ENCODE data around the gene SLIT3. TPM values are rescaled to one million over a fixed set of nuclear protein-coding genes. Genes with fewer than 3 reads are reported as not detected.

Gene SLIT3
- total and polyA plus RNA-seq, 2 experiments from 2014 or later: 58.4 to 96.7 TPM

DNA sequence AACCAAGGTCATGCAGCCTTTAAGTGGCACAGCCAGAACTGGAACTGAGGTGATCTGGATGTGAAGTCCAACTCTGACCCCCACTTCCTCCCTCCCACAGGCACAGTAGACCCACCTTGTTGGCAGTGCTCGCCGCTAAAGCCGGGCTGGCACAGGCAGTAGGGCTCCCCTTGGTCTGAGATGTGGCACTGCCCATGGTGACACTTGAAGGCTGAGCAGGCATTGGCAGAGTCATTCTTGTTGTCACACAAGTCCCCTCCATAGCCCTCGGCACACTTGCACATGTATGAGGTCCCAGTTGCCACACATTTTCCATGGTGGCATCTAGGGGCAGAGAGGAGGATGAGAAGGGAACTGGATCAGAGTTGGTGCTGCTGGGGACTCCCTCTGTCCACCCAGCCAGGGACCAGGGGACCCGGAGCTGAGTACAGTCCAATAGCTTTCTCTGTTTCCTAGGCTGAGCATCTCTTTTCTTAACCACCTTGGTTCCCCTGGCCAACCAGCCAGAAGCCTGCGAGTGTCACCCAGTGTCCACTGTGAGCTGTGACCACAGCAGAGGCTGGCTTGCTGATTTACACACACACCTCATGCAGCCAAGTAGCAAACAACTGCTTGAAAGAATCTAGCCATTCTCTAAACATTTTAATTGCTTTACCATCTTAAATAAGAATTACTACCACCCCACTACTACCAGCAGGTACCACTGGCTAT is 631.1 kb downstream of the SLIT3 start:
- Histone ChIP-seq H3K4me3 (no peak overlapping the region), H3K27ac (no peak overlapping the region), H2AFZ (no peak overlapping the region), H3K27me3 (no peaks in the 10 kb centered on the region), H4K20me1 (ENCODE audit: insufficient read depth, poor library complexity, severe bottlenecking) (no peaks in the 10 kb centered on the region), H3K9me2 (replicated peaks; ENCODE audit: insufficient read depth) (no peaks in the 10 kb centered on the region), H3K79me2 (no peaks in the 10 kb centered on the region), H3K4me2 (no peak overlapping the region), H3K36me3 (replicated peaks; ENCODE audit: insufficient read depth, low read depth) (no peaks in the 10 kb centered on the region), H3K4me1 (ENCODE audit: insufficient read depth) (no peaks in the 10 kb centered on the region), H3K9me3 (ENCODE audit: low read depth) (no peaks in the 10 kb centered on the region)
- no peak for DNase-seq (ENCODE audit: low spot score)
- WGBS (ENCODE audit: low lambda C conversion rate, missing lambda C conversion rate): 99% methylated on average over 6 of the region's 6 CpGs
- TF ChIP-seq, protein P1, sequence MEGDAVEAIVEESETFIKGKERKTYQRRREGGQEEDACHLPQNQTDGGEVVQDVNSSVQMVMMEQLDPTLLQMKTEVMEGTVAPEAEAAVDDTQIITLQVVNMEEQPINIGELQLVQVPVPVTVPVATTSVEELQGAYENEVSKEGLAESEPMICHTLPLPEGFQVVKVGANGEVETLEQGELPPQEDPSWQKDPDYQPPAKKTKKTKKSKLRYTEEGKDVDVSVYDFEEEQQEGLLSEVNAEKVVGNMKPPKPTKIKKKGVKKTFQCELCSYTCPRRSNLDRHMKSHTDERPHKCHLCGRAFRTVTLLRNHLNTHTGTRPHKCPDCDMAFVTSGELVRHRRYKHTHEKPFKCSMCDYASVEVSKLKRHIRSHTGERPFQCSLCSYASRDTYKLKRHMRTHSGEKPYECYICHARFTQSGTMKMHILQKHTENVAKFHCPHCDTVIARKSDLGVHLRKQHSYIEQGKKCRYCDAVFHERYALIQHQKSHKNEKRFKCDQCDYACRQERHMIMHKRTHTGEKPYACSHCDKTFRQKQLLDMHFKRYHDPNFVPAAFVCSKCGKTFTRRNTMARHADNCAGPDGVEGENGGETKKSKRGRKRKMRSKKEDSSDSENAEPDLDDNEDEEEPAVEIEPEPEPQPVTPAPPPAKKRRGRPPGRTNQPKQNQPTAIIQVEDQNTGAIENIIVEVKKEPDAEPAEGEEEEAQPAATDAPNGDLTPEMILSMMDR (IDR thresholded peaks at IDR 0.05; ENCODE audit: poor library complexity): no peak
- TF ChIP-seq EZH2 (IDR thresholded peaks at IDR 0.05; ENCODE audit: borderline replicate concordance): no peak
- no peak for TF ChIP-seq EZH2phosphoT487 (IDR thresholded peaks at IDR 0.05; ENCODE audit: low read depth, severe bottlenecking, unreplicated experiment)

DNA sequence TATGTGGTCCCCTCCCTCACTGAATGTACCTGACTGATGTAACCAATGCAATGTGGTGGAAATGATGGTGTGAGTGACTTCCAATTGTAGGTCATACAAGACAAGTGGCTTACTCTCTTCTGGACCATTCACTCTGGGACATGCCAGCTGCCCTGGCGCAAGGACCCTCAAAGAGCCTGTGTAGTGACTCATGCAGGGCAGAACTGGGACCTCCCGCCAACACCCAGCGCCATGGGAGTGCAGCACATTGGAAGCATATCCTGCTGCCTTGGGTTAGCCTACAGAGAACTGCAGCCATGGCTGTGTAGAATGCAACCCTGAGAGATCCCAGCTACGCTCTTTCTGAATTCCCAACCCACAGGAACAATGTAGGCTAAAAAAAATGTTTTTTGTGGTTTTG is 631.8 kb downstream of the SLIT3 start:
- H3K4me2 ChIP-seq: no peak overlapping the region
- no peaks in the 10 kb centered on the region for H3K9me3 ChIP-seq (ENCODE audit: low read depth)
- WGBS (ENCODE audit: low lambda C conversion rate, missing lambda C conversion rate): 93% methylated on average over 4 of the region's 4 CpGs
- no peaks in the 10 kb centered on the region for H3K9me2 ChIP-seq (replicated peaks; ENCODE audit: insufficient read depth)
- no peak overlapping the region for H3K4me3 ChIP-seq
- TF ChIP-seq EZH2phosphoT487 (IDR thresholded peaks at IDR 0.05; ENCODE audit: low read depth, severe bottlenecking, unreplicated experiment) (no peak), EZH2 (IDR thresholded peaks at IDR 0.05; ENCODE audit: borderline replicate concordance) (no peak)
- TF ChIP-seq, protein P1 (IDR thresholded peaks at IDR 0.05; ENCODE audit: poor library complexity): no peak
- H2AFZ ChIP-seq: no peak overlapping the region
- no peaks in the 10 kb centered on the region for H3K4me1 ChIP-seq (ENCODE audit: insufficient read depth)
- no peak for DNase-seq (ENCODE audit: low spot score)
- no peaks in the 10 kb centered on the region for H4K20me1 ChIP-seq (ENCODE audit: insufficient read depth, poor library complexity, severe bottlenecking)
- H3K36me3 ChIP-seq (replicated peaks; ENCODE audit: insufficient read depth, low read depth): no peaks in the 10 kb centered on the region
- H3K79me2 ChIP-seq: no peaks in the 10 kb centered on the region
- H3K27me3 ChIP-seq: no peaks in the 10 kb centered on the region
- no peak overlapping the region for H3K27ac ChIP-seq

DNA sequence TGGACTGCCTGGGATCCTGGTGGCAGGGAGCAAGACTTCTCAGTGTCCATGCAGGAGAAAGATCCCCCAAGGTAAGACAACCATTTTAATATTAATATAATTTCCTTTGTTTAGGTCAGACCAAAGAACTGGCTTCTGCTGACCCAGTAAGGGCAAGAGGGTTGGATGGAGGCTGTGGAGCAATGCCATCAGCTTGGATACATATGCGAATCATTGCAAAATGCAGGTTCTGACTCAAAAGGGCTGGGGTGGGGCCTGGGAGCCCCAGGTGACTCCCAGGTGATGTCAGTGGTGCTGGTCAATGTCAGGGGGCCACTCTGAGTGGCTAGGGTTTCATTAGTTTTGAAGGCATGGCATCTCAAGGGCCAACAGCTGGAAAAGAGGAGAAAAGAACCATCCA is 632.9 kb downstream of the SLIT3 start:
- no peak overlapping the region for H3K4me2 ChIP-seq
- H3K79me2 ChIP-seq: no peaks in the 10 kb centered on the region
- 100% methylated on average over 1 of the region's 1 CpG for WGBS (ENCODE audit: low lambda C conversion rate, missing lambda C conversion rate)

More for the DNA sequence above, 632.9 kb downstream of the SLIT3 start:
- H3K9me2 ChIP-seq (replicated peaks; ENCODE audit: insufficient read depth): no peaks in the 10 kb centered on the region
- no peak overlapping the region for H3K4me3 ChIP-seq
- DNase-seq (ENCODE audit: low spot score): no peak
- TF ChIP-seq EZH2 (IDR thresholded peaks at IDR 0.05; ENCODE audit: borderline replicate concordance) (no peak), EZH2phosphoT487 (IDR thresholded peaks at IDR 0.05; ENCODE audit: low read depth, severe bottlenecking, unreplicated experiment) (no peak)
- TF ChIP-seq, protein P1 (IDR thresholded peaks at IDR 0.05; ENCODE audit: poor library complexity): no peak
- no peak overlapping the region for H3K27ac ChIP-seq
- H3K9me3 ChIP-seq (ENCODE audit: low read depth): no peaks in the 10 kb centered on the region
- no peaks in the 10 kb centered on the region for H3K4me1 ChIP-seq (ENCODE audit: insufficient read depth)
- no peaks in the 10 kb centered on the region for H4K20me1 ChIP-seq (ENCODE audit: insufficient read depth, poor library complexity, severe bottlenecking)
- H3K27me3 ChIP-seq: no peaks in the 10 kb centered on the region
- H2AFZ ChIP-seq: no peak overlapping the region
- H3K36me3 ChIP-seq (replicated peaks; ENCODE audit: insufficient read depth, low read depth): no peaks in the 10 kb centered on the region
